Right cardiac atrium (tissue), 5 donors: ENCODE data around the gene MAP3K2. TPM values are rescaled to one million over a fixed set of nuclear protein-coding genes. Genes with fewer than 3 reads are reported as not detected.

Source experiments
- ATAC-seq, 2 donors: fragments of 200-7000 bp; cut with Tn5 transposase; one replicate each; pipeline versions ENCODE4 v1.8.0 to v1.9.1; 2020; ENCODE audit warnings: moderate library complexity in 2 of 2, mild to moderate bottlenecking in 1 of 2
- DNase-seq, 3 donors: peaks; one replicate each; pipeline ENCODE4 v3.0.0-alpha.2; 2020
- H3K27ac ChIP-seq: one replicate; pipeline ENCODE4 v1.5.1; 2013; ENCODE audit warnings: mild to moderate bottlenecking, low read length, control low read depth, moderate library complexity
- H3K27me3 ChIP-seq: one replicate; pipeline ENCODE4 v1.6.1; 2013; ENCODE audit not compliant: control insufficient read depth, insufficient read depth
- H3K4me1 ChIP-seq: one replicate; pipeline ENCODE4 v1.6.1; 2013; ENCODE audit warnings: low read length; ENCODE audit not compliant: control insufficient read depth, insufficient read depth
- H3K4me3 ChIP-seq: one replicate; pipeline ENCODE4 v1.5.1; 2013; ENCODE audit warnings: low read length, control low read depth
- H3K9me3 ChIP-seq: one replicate; pipeline ENCODE4 v1.6.1; 2013; ENCODE audit warnings: low read length; ENCODE audit not compliant: control insufficient read depth
- whole genome bisulfite sequencing: extraction: QIAGEN DNeasy Blood & Tissue Kit; methylation state at CpG from one replicate; pipeline ENCODE4 v1.1.7; 2013; 5-methylcytosine and 5-hydroxymethylcytosine counted together
- intact Hi-C, 4 donors: fragments of 100-400 bp; cut with DNase I; formaldehyde crosslinking; loops; one replicate each; pipeline versions ENCODE4 v1.11.0 to v1.14.0; 2022 to 2023
- polyA plus RNA-seq: library from polyadenylated mRNA; stranded (reverse); fragments of 200-250 nt; gene quantifications from one replicate; pipeline ENCODE4 v1.2.3, GENCODE V29; 2013
- total RNA-seq, 4 donors: library from RNA; stranded (reverse); fragmentation: NEBNext Ultra II Directional; extraction: Animal tissue kit (Norgen Biotek cat#: 25700); gene quantifications; one replicate each; pipeline ENCODE4 v1.2.1, GENCODE V29; 2021
- donor health status: healthy with polysubstance abuse.
- donor health status: DM: no; HTN: yes; CAD: no.
- donor health status: DM: no; HTN: no; CAD: no.
- donor health status: DM: no; HTN: yes; CAD: no; lungs with severe emphysema.
- donor health status: DM: yes; HTN: yes; CAD: no.

MAP3K2 gene
- total and polyA plus RNA-seq, 5 donors, result 4.3 to 34.3 (median 30.7) TPM

- Histone ChIP-seq H3K4me3 (no peak overlapping the region), H3K27me3 (no peaks in the 10 kb centered on the region), H3K4me1 (peaks cover 2% of the 10 kb centered on the region), H3K27ac (no peak overlapping the region), H3K9me3 (no peaks in the 10 kb centered on the region)
- intact Hi-C loops, result no loop called here
- ATAC-seq (no peak), DNase-seq (no peak)
- 89% methylated on average over 1 of the region's 1 CpG for WGBS
Observed at GRCh38 chr2:127377262-127377661, 10.5 kb downstream of the MAP3K2 start.

DNA sequence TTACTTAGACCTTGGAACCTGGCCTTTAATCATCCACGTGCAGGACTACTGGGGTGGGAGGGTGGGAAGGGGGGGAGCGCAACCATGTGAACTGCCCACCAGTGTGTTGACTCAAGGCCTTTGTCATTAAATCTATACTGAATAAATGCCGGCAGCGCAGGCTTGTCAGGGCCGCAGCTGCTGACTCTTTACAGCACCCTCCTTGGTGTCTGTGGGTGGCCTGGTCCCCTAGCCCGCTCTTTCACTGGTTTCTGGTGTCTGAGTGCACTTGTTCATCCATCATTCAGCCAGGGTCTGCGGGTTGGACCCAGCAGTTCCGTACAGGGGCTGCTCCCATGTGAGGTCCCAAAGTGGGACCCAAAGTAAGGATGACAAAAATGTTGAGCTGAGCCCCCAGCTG is 11.5 kb downstream of the MAP3K2 start:
- no peak for ATAC-seq
- H3K27ac ChIP-seq, result no peak overlapping the region
- H3K4me3 ChIP-seq, result no peak overlapping the region
- 94% methylated on average over 8 of the region's 8 CpGs for WGBS
- peaks cover 2% of the 10 kb centered on the region for H3K4me1 ChIP-seq
- no peaks in the 10 kb centered on the region for H3K27me3 ChIP-seq
- intact Hi-C loops, result no loop called here
- no peaks in the 10 kb centered on the region for H3K9me3 ChIP-seq
- no peak for DNase-seq

- WGBS, result 96% methylated on average over 5 of the region's 5 CpGs
- ATAC-seq, result no peak
- intact Hi-C loops, result no loop called here
Observed at GRCh38 chr2:127373362-127374083, 14.3 kb downstream of the MAP3K2 start.

DNA sequence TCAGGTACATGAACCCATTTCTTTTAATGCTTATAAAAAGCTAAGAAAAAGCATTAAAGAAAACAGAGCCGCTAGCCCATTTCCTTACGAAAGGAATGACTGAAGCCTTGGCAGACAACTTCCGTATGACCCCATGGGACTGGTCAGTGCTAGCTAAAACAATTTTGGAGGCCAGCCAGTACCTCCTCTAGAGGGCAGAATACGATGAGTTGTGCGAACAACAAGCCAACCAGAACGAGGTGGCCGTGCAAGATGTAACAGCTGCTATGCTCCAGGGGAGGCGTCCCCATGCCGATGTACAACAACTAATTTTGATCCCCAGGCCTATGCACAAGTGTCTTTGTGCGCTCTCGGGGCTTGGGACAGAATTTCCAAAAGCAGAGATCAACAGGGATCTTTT is 16.7 kb downstream of the MAP3K2 start:
- peak; percentile 62 to 88 (median 72) for DNase-seq
- 67% methylated on average over 11 of the region's 11 CpGs for WGBS
- Histone ChIP-seq H3K27me3 (no peaks in the 10 kb centered on the region), H3K4me1 (no peaks in the 10 kb centered on the region), H3K27ac (no peak overlapping the region), H3K4me3 (no peak overlapping the region), H3K9me3 (no peaks in the 10 kb centered on the region)
- peak; percentile 50 to 89 for ATAC-seq
- intact Hi-C loops, result no loop called here

More at GRCh38 chr2:127373362-127374083, 14.3 kb downstream of the MAP3K2 start:
- DNase-seq, result no peak
- Histone ChIP-seq H3K4me1 (no peaks in the 10 kb centered on the region), H3K4me3 (no peak overlapping the region), H3K27me3 (no peaks in the 10 kb centered on the region), H3K27ac (no peak overlapping the region), H3K9me3 (no peaks in the 10 kb centered on the region)

DNA sequence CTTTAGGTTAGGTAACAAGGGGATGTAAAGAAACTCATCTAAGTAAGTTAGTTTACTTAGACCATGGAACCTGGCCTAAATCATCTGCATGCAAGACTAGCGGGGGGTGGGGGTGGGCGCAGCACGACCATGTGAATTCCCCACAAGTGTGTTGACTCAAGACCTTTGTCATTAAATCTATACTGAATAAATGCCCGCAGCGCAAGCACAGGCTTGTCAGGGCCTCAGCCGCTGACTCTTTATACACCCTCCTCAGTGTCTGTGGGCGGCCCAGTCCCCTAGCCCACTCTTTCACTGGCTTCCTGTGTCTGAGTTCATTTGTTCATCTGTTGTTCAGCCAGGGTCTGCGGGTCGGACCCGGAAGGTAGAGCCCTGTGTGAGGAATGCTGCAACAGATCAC is 17.8 kb downstream of the MAP3K2 start:
- H3K4me3 ChIP-seq, result no peak overlapping the region
- no peak for ATAC-seq
- peaks cover 5% of the 10 kb centered on the region for H3K4me1 ChIP-seq
- WGBS, result 99% methylated on average over 10 of the region's 10 CpGs
- H3K27ac ChIP-seq, result no peak overlapping the region
- H3K9me3 ChIP-seq, result no peaks in the 10 kb centered on the region
- intact Hi-C loops, result no loop called here
- H3K27me3 ChIP-seq, result no peaks in the 10 kb centered on the region
- DNase-seq, result no peak

- 77% methylated on average over 2 of the region's 2 CpGs for WGBS
- peak in 1 of 2 donors; percentile 23 for ATAC-seq
- intact Hi-C loops, result loop anchor here in 1 of 4 donors (10.0 kb wide), 1 partner anchor 50 kb away; the partner anchor contains the start of gene PROC
Observed at GRCh38 chr2:127365211-127365643, 22.5 kb downstream of the MAP3K2 start.

DNA sequence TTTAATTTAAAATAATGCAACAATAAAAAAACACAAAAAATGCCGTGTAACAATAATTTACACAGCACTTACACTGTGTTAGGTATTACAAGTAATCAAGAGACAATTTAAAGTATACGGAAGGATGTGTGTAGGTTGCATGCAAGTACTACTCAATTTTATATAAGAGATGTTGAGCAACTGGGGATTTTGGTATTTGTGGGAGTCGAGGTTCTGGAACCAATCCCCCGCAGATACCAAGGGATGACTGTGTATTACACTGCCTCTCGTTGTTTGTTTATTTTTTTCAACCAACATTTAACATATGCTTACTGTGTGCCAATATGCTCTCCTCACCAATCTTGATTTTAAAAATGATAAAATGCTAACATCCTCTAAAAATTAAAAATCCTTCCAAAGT is 24.8 kb downstream of the MAP3K2 start:
- intact Hi-C loops, result loop anchor here in 1 of 4 donors (10.0 kb wide), 1 partner anchor 52 kb away; the partner anchor contains the start of gene PROC
- no peak for DNase-seq
- no peak for ATAC-seq
- peaks cover 11% of the 10 kb centered on the region for H3K4me1 ChIP-seq
- WGBS, result 82% methylated on average over 5 of the region's 5 CpGs
- H3K4me3 ChIP-seq, result no peak overlapping the region
- H3K27ac ChIP-seq, result no peak overlapping the region
- H3K27me3 ChIP-seq, result no peaks in the 10 kb centered on the region
- H3K9me3 ChIP-seq, result no peaks in the 10 kb centered on the region

More at GRCh38 chr2:127365211-127365643, 22.5 kb downstream of the MAP3K2 start:
- H3K4me1 ChIP-seq, result peaks cover 8% of the 10 kb centered on the region
- H3K27ac ChIP-seq, result no peak overlapping the region
- no peaks in the 10 kb centered on the region for H3K9me3 ChIP-seq
- H3K27me3 ChIP-seq, result no peaks in the 10 kb centered on the region
- DNase-seq, result no peak
- no peak overlapping the region for H3K4me3 ChIP-seq

- Histone ChIP-seq H3K4me3 (no peak overlapping the region), H3K9me3 (no peaks in the 10 kb centered on the region), H3K27me3 (no peaks in the 10 kb centered on the region), H3K27ac (no peak overlapping the region), H3K4me1 (peaks cover 12% of the 10 kb centered on the region)
- ATAC-seq, result no peak
- intact Hi-C loops, result loop anchor here in 1 of 4 donors (10.0 kb wide), 1 partner anchor 53 kb away; the partner anchor contains the start of gene PROC
- 83% methylated on average over 10 of the region's 10 CpGs for WGBS
- DNase-seq, result no peak
Observed at GRCh38 chr2:127361929-127362885, 25.6 kb downstream of the MAP3K2 start.

DNA sequence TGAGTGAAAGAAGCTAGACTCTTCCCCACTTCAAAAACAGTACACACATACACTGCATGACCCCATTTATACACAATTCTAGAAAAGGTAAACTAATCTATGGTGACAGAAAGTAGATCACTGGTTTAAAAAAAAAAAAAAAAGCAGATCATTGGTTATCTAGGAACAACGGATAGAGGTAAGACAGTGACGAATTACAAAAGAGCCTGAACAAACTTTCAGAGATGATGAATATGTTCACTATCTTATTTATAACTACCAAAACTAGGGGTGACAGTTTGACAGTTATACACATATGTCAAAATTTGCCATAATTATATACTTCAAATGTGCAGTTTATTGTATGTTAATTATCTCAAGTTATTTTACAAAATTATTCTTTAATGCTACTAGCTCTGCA is 27.5 kb downstream of the MAP3K2 start:
- H3K4me1 ChIP-seq, result peaks cover 9% of the 10 kb centered on the region
- 78% methylated on average over 2 of the region's 2 CpGs for WGBS

GRCh38 chr2:127359520-127359919 is 28.3 kb downstream of the MAP3K2 start:
- no peak overlapping the region for H3K27ac ChIP-seq
- H3K4me1 ChIP-seq, result peaks cover 6% of the 10 kb centered on the region
- intact Hi-C loops, result no loop called here
- WGBS, result 53% methylated on average over 5 of the region's 5 CpGs
- no peaks in the 10 kb centered on the region for H3K27me3 ChIP-seq
- no peak overlapping the region for H3K4me3 ChIP-seq
- H3K9me3 ChIP-seq, result no peaks in the 10 kb centered on the region
- DNase-seq (no peak), ATAC-seq (no peak)

More for the DNA sequence above, 27.5 kb downstream of the MAP3K2 start:
- Histone ChIP-seq H3K27me3 (no peaks in the 10 kb centered on the region), H3K9me3 (no peaks in the 10 kb centered on the region), H3K4me3 (no peak overlapping the region), H3K27ac (no peak overlapping the region)
- ATAC-seq (no peak), DNase-seq (no peak)
- intact Hi-C loops, result loop anchor here in 1 of 4 donors (10.0 kb wide), 1 partner anchor 55 kb away; the partner anchor contains the start of gene PROC

DNA sequence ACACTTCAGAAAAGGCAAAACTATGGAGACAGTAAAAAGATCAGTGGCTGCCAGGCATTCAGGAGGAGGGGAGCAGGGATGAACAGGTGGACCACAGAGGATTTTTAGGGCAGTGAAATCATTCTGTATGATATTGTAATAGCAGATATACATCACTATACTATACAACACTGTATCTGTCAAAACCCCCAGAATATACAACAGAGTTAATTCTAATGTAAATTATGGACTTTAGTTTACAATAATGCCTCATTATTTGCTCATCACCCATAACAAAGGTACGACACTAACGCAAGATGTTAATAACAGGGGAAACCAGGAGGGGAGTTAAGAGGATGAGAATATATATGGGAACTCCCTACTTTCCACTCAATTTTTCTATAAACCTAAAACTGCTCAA is 28.8 kb downstream of the MAP3K2 start:
- H3K4me3 ChIP-seq, result no peak overlapping the region
- peaks cover 6% of the 10 kb centered on the region for H3K4me1 ChIP-seq
- intact Hi-C loops, result no loop called here
- H3K27ac ChIP-seq, result no peak overlapping the region
- H3K9me3 ChIP-seq, result no peaks in the 10 kb centered on the region
- no peaks in the 10 kb centered on the region for H3K27me3 ChIP-seq
- no peak for ATAC-seq
- 98% methylated on average over 2 of the region's 2 CpGs for WGBS
- DNase-seq, result no peak
